Lung (tissue), 12 donors: Measurements from ENCODE around the gene CEACAM7. TPM values are rescaled to one million over a fixed set of nuclear protein-coding genes. Genes with fewer than 3 reads are reported as not detected.

Experiments used
- ATAC-seq: fragments of 200-7000 bp; cut with Tn5 transposase; one replicate; pipeline ENCODE4 v1.9.1; 2020; ENCODE audit warnings: moderate number of reproducible peaks; ENCODE audit not compliant: insufficient read depth, low FRiP score
- DNase-seq, 3 donors: peaks; one replicate each; pipeline ENCODE4 v3.0.0-alpha.2; 2013 to 2017
- H3K27ac ChIP-seq, 2 donors: one replicate each; pipeline ENCODE4 v1.5.1; 2013; ENCODE audit warnings: mild to moderate bottlenecking in 2 of 2, moderate library complexity in 2 of 2, control low read depth in 1 of 2, inconsistent platforms in 1 of 2, low read depth in 1 of 2, low read length in 1 of 2
- H3K27me3 ChIP-seq, 3 donors: one replicate each; pipeline ENCODE4 v1.5.1; 2013; ENCODE audit warnings: low read length in 2 of 3; ENCODE audit not compliant: control insufficient read depth in 3 of 3, insufficient read depth in 3 of 3
- H3K36me3 ChIP-seq, 4 donors: one replicate each; pipeline ENCODE4 v1.5.1; 2013; ENCODE audit warnings: low read length in 4 of 4, mild to moderate bottlenecking in 1 of 4, moderate library complexity in 1 of 4; ENCODE audit not compliant: control insufficient read depth in 4 of 4, insufficient read depth in 4 of 4
- H3K4me1 ChIP-seq, 5 donors: one replicate each; pipeline ENCODE4 v1.5.1; 2013; ENCODE audit warnings: low read length in 5 of 5, mild to moderate bottlenecking in 2 of 5, moderate library complexity in 1 of 5; ENCODE audit not compliant: control insufficient read depth in 5 of 5, insufficient read depth in 5 of 5
- H3K4me3 ChIP-seq: one replicate; pipeline ENCODE4 v1.5.1; 2013; ENCODE audit warnings: mild to moderate bottlenecking, control low read depth, moderate library complexity
- H3K9ac ChIP-seq, 2 donors: one replicate each; pipeline ENCODE4 v1.5.1; 2013; ENCODE audit warnings: low read length in 2 of 2, control low read depth in 1 of 2; ENCODE audit not compliant: insufficient read depth in 1 of 2
- H3K9me3 ChIP-seq, 4 donors: one replicate each; pipeline ENCODE4 v1.5.1; 2013; ENCODE audit warnings: low read length in 3 of 4, mild to moderate bottlenecking in 1 of 4, moderate library complexity in 1 of 4; ENCODE audit not compliant: control insufficient read depth in 4 of 4, insufficient read depth in 3 of 4
- WGBS, 2 donors: extraction: QIAGEN DNeasy Blood & Tissue Kit; methylation state at CpG; one replicate each; pipeline ENCODE4 v1.1.7; 2013; 5-methylcytosine and 5-hydroxymethylcytosine counted together
- polyA plus RNA-seq, 2 donors: library from polyadenylated mRNA; stranded (reverse); fragments of 200-250 nt; gene quantifications; one replicate each; pipeline ENCODE4 v1.2.1, GENCODE V29; 2013
- total RNA-seq, 2 donors: library from RNA; depleted of rRNA in 1 of 2; stranded (reverse); fragments of >200 nt in 1 of 2; gene quantifications; one replicate each; pipeline ENCODE4 v1.2.1, GENCODE V29; 2014 to 2021
- TF ChIP-seq, protein P1 (sequence below): IDR thresholded peaks from 2 replicates; pipeline ENCODE4 v1.5.1; 2012; ENCODE audit warnings: mild to moderate bottlenecking; ENCODE audit errors: control extremely low read depth, extremely low read depth
- donor health status: control.
- donor health status: control.
- donor health status: Bipolar disorder and iron deficiency.
- donor health status: healthy.
- donor health status: DM: yes; HTN: yes; CAD: no.

The CEACAM7 gene
- total and polyA plus RNA-seq, 4 donors: 0.11 to 0.41 (median 0.26) TPM

DNA sequence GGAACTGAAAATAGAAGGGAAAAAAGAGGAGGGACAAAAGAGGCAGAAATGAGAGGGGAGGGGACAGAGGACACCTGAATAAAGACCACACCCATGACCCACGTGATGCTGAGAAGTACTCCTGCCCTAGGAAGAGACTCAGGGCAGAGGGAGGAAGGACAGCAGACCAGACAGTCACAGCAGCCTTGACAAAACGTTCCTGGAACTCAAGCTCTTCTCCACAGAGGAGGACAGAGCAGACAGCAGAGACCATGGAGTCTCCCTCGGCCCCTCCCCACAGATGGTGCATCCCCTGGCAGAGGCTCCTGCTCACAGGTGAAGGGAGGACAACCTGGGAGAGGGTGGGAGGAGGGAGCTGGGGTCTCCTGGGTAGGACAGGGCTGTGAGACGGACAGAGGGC lies 20.4 kb upstream of the CEACAM7 start, which contains the start of gene CEACAM5:
Gene CEACAM5 (plus strand): TSS at position 146 of the 400 bp plus-strand sequence. CDS start 106 bp downstream, at position 252.
- DNase-seq: no peak
- Histone ChIP-seq H3K36me3 (no peaks in the 10 kb centered on the region), H3K4me3 (peak within 1 kb of the TSS; percentile 1), H3K9me3 (no peaks in the 10 kb centered on the region), H3K4me1 (no peaks in the 10 kb centered on the region), H3K9ac (no peak within 1 kb of the TSS), H3K27ac (no peak within 1 kb of the TSS), H3K27me3 (no peaks in the 10 kb centered on the region)
- TF ChIP-seq, protein P1, sequence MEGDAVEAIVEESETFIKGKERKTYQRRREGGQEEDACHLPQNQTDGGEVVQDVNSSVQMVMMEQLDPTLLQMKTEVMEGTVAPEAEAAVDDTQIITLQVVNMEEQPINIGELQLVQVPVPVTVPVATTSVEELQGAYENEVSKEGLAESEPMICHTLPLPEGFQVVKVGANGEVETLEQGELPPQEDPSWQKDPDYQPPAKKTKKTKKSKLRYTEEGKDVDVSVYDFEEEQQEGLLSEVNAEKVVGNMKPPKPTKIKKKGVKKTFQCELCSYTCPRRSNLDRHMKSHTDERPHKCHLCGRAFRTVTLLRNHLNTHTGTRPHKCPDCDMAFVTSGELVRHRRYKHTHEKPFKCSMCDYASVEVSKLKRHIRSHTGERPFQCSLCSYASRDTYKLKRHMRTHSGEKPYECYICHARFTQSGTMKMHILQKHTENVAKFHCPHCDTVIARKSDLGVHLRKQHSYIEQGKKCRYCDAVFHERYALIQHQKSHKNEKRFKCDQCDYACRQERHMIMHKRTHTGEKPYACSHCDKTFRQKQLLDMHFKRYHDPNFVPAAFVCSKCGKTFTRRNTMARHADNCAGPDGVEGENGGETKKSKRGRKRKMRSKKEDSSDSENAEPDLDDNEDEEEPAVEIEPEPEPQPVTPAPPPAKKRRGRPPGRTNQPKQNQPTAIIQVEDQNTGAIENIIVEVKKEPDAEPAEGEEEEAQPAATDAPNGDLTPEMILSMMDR: no peak
- ATAC-seq: no peak
- WGBS, 2 donors: 46 to 47% methylated on average over 4 of the region's 4 CpGs

DNA sequence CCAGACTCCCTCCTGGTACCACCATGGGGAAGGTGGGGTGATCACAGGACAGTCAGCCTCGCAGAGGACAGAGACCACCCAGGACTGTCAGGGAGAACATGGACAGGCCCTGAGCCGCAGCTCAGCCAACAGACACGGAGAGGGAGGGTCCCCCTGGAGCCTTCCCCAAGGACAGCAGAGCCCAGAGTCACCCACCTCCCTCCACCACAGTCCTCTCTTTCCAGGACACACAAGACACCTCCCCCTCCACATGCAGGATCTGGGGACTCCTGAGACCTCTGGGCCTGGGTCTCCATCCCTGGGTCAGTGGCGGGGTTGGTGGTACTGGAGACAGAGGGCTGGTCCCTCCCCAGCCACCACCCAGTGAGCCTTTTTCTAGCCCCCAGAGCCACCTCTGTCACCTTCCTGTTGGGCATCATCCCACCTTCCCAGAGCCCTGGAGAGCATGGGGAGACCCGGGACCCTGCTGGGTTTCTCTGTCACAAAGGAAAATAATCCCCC lies 19.9 kb upstream of the CEACAM7 start:
- Histone ChIP-seq H3K36me3 (no peaks in the 10 kb centered on the region), H3K9me3 (no peaks in the 10 kb centered on the region), H3K4me3 (no peak overlapping the region), H3K4me1 (no peaks in the 10 kb centered on the region), H3K27me3 (no peaks in the 10 kb centered on the region), H3K27ac (no peak overlapping the region), H3K9ac (no peak overlapping the region)
- WGBS, 2 donors: 81 to 88% methylated on average over 5 of the region's 5 CpGs
- DNase-seq (no peak), ATAC-seq (no peak)
- TF ChIP-seq, protein P1: no peak

DNA sequence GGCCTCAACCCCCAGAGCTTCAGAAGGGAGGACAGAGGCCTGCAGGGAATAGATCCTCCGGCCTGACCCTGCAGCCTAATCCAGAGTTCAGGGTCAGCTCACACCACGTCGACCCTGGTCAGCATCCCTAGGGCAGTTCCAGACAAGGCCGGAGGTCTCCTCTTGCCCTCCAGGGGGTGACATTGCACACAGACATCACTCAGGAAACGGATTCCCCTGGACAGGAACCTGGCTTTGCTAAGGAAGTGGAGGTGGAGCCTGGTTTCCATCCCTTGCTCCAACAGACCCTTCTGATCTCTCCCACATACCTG lies 19.4 kb upstream of the CEACAM7 start:
- Histone ChIP-seq H3K36me3 (no peaks in the 10 kb centered on the region), H3K9ac (no peak overlapping the region), H3K9me3 (no peaks in the 10 kb centered on the region), H3K27ac (no peak overlapping the region), H3K27me3 (no peaks in the 10 kb centered on the region), H3K4me1 (no peaks in the 10 kb centered on the region), H3K4me3 (no peak overlapping the region)
- ATAC-seq (no peak), DNase-seq (no peak)
- WGBS, 2 donors: 58 to 69% methylated on average over 5 of the region's 5 CpGs
- TF ChIP-seq, protein P1: no peak
